GM21447 (cell line): Measurements from ENCODE around the gene ZNHIT6.

Source experiments
- ATAC-seq: cut with Tn5 transposase; IDR thresholded peaks from one replicate; pipeline ENCODE4 v1.9.1; 2021; ENCODE audit not compliant: unreplicated experiment

The ZNHIT6 gene

DNA sequence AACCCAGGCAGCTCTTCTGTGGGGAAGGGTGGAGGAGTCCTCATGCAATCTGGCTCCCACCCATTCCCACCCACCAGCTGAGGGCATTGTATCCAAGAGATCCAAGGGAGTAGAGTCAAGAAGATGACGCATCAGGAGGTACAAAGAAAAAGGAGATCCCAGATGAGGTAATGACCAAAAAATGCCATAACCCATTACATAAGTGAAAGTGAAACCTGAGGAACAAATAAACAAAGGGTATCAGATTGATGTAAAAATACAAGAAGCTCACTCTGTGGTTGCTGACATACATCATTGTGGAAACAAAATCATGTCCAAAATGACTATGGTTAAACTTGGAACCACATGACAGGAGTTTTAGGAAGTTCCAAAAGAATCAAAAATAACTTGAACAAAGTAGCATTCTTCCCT lies 85.2 kb downstream of the ZNHIT6 start:
- ATAC-seq: no peak

DNA sequence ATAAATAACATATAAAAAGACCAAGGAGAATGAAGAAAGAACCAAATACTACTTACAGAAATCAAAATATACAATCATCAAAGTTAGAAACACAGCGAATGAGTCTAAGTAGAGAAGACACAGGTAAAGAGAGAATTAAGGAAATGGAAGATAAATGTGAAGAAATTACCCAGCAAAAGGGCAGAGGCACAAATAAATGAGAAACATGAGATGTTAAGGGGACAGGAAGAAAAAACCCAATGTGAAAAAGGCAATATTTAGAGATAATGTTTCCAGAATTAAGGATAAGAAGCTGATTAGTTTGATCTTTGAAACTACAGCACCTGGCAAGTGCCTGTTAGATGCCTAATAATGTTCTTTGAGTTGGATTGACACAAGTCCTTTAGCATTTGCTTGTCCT lies 86.8 kb downstream of the ZNHIT6 start:
- ATAC-seq: no peak

DNA sequence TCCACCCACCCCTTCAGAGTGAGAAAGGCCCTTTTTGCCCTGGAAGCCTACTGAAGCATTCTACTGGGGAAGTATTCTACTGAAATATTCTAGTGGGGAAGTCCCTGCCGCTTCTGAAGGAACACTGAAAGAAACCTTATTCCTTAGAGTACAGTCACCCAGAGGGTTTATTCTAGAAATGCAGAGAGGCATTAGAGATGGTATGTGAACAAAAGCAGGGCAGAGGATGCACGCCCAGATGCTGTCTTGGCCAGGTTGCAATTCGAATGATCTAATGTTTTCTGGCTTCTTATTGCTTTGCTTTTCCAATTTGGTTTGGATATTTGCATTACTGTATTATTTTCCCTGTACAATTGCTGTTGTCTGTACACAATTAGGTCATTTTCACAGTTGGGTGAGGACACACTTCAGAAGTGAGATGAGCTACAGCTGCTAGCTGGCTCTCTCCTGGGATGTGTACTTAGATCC lies 90.6 kb downstream of the ZNHIT6 start:
- ATAC-seq: no peak

DNA sequence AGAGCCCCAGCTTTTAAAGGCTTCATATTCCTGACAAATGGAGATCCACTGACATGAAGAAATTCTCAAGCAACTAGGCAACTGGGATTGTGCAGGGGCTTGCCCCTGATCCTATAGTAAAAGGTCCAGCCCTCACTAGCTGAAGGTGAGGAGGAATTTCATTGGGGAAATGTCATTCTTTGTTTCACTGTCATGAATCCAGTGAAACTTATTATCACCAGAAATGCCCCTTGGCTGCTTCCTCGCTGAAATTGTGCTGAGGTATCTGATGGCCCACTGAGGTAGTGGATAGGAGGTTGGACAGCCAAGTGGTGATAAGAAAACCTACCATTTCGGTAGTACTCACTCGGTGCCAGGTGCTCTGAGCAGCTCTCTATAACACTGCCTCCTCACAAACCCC lies 91.5 kb downstream of the ZNHIT6 start:
- no peak for ATAC-seq

DNA sequence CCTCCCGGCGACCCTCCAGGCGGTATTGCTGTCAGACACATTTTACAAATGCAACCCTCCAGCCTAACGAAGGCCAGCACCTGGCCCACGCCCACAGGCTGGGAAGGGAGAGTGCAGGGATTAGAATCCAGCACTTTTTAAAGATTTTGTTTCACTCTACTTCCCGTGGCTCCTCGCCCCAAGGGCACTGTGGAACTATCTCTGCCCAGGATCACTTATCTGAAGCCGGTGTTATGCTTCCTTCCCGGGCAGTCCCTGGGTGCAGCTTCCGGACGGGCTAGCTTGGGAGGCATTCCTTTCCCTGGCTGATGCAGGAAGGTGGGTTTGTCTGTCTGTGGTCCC lies 91.9 kb downstream of the ZNHIT6 start:
- ATAC-seq: no peak

DNA sequence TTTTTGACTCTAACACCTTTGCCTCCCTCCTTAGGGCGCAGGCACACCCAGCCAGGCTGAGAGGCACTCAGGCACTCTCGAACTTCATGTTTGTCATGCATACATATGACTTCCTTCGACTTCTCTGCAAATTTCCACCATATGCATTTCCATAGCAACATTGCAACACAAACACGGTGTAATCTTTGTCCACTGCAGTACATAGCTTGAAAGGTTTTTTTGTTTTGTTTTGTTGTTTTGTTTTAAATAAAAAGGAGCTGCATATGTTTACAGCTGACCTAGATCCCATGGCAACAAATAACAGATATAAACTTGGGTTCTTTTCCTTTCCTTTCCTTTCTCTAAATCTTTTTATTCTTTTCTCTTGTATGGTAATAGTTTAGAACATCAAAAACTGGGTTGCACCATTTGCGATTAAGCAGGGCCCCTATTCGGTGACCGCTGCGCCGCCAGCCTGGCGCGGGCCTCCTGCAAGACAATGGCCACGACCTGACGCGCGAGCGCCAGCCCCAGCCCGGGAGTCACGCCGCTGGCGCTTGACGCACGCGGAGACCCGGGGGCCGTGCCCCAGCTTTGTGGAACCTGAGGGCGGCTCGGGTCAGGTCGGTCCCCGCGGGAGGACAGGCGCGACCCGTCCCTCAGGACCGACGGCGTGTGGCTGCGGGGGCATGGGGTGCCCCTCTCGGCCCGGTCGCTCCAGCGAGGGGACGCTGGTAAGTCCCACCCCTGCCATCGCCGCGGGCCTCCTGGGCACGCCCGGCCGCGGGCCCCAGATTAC lies 92.5 kb downstream of the ZNHIT6 start:
- ATAC-seq: no peak

DNA sequence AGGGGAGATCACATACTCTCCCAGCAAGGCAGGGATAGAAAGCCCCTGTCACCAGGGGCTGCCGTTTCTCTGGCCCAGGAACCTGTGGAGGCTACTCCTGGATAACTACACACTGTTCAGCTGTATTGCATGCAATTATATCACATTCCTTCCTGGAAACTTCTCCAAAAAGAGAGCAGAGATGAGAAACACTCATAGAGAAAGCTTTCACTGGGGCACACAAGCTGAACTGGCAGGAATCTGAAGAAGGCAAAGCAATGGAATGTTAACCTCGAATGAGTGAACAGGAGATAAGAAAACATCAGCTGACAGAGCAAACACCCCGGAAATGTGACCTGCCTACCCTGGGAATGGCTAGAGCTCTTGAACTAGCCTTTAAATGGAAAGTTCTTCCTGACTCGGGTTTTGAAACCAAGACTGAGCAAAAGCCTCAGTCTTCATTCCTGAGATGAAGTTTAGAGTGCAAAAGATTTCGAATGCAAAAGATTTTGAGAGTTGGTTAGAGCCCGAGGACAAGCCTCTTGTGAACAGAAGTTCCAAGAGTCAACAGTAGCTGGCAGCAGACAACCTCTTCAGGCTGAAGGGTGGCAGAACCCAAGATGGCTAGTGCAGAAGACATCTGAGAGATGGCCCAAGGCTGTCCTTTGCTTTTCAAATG lies 95.4 kb downstream of the ZNHIT6 start:
- no peak for ATAC-seq

DNA sequence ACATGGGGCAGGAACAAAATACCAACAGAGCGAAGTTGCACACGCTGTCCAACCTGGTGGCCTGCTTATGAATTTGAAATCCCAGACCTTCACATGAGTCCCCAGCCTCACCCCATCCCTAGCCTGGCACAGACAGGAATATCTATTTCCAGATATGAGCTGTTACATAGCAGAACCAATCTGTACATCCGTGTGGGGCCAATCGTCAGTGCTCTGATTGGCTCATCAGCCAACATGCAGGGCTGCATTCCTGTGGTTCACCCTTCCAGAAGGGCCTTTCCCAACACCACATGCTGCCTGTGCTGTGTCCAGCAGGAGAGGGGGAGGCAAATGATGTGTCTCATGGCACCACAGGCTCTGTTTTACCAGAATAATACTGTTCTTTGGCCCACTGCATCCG lies 96.4 kb downstream of the ZNHIT6 start:
- ATAC-seq: no peak

DNA sequence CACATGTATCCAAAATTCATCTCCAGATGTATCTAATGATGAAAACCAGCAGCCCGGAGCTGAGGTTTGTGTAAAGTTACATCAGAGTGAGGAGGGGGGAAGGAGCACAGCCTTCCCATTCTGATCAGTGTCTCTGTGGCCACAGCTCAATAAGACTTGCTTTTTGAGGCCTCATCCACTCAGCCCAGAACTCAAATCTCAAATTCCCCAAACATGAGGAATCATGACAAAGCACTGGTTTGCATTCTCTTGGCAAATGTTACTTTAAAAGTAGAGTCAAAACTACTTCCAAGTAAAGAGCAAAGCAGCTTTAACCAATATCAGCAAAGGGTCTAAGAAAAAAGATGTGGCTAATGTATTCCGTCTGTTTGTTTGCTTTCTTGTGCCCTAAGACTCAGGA lies 96.8 kb downstream of the ZNHIT6 start:
- ATAC-seq: no peak

DNA sequence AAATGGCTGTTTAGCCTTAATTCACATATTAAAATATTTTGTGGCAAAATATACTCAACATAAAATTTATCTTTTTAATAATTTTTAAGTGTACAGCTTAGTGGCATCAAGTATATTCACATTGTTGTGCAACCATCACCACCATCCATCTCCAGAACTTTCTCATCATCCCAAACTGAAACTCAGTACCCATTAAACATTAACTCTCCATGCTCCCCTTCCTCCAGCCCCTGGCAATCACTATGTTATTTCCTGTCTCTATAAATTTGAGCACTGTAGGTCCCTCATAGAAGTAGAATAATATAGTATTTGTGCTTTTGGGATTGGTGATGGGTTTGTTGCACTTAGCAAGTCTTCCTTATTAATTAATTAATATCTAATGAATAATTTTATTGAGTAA lies 98.3 kb downstream of the ZNHIT6 start:
- ATAC-seq: no peak

DNA sequence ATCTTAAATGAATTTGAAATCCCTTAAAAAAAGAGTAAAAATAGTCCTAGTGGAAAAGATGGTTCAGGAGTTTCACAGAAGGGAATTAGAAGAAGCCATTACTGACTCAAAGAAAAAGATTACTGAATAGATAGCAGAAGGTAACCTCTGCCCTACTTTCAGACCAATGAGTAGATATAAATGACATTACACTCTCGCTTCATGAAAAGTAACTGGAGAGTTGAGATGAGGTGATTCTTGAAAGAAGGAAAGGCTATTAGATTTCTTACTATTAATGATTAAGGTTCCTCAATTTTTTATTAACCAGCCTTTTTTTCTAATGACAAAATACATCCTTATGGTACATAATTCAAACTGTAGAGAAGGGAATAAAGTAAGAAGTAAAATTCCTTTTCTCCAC lies 99.4 kb downstream of the ZNHIT6 start:
- no peak for ATAC-seq

DNA sequence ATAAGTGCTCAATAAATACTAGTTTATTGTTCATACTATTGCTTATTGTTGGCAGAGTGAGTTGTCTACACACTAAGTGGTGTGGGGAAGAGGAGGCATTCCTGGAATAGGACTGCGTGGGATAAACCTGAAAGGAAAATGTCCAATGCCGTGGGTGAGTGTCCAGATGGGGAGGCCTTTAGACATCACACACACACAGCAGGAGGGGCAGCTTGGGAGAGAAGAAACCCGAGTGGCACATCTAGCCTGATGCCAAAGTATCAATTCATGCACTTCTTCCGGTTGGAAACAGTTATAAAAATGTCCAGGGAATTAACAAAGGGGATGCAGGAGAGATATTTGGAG lies 100.3 kb downstream of the ZNHIT6 start:
- ATAC-seq: no peak

DNA sequence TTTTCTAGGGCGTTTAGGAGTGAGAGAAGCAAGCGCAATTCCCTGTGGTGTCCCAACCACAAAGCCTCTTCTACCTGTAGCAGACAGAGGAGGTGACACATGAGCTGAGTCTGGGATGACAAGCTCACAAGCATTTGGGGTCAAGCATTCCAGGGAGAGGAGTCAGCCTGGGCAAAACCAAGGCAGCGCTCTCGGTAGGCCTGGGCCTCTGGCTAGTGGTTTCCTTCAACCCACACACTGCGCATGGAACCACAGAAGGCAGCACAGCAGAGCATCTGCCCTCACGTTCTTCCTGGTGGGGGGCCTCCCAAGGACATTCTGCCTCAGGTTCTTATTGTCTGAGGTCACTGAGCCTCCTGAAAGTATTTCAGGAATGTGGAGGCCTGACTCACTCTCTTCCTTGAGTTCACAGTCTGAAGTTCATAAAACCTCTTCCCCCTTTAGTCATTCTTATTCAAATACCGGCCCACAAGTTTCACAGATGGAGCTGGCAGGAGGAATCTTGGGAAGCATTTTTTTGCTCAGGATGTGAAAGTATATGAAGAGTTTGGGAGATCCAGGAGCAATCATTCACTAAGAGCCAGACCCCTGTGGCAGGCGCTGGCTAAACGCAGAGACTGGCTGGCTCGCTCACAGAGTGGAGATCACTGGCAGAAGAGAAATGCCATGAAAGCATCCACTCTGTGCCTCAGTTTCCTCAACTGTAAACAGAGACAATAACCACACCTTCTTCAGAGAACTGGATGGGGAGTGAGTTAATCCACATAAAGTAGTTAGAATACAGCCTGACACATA lies 100.9 kb downstream of the ZNHIT6 start:
- no peak for ATAC-seq

DNA sequence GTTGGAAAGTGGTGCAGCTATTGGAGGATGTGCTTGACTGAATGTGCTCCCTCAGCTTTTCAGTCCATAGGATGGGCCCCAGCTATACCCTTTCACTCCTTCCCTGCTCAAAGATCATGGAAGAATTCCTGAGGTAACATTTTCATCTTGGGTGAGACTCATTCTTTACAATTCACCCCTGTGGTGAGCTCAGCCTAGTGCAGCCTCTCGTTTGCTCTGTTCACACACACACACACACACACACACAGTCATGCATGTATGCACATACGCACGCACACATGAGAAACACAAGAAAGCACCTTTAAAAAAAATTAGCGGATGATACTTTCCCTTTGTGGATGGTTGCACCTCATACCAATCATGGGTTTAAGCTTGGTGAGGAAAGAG lies 101.8 kb downstream of the ZNHIT6 start:
- ATAC-seq: no peak

DNA sequence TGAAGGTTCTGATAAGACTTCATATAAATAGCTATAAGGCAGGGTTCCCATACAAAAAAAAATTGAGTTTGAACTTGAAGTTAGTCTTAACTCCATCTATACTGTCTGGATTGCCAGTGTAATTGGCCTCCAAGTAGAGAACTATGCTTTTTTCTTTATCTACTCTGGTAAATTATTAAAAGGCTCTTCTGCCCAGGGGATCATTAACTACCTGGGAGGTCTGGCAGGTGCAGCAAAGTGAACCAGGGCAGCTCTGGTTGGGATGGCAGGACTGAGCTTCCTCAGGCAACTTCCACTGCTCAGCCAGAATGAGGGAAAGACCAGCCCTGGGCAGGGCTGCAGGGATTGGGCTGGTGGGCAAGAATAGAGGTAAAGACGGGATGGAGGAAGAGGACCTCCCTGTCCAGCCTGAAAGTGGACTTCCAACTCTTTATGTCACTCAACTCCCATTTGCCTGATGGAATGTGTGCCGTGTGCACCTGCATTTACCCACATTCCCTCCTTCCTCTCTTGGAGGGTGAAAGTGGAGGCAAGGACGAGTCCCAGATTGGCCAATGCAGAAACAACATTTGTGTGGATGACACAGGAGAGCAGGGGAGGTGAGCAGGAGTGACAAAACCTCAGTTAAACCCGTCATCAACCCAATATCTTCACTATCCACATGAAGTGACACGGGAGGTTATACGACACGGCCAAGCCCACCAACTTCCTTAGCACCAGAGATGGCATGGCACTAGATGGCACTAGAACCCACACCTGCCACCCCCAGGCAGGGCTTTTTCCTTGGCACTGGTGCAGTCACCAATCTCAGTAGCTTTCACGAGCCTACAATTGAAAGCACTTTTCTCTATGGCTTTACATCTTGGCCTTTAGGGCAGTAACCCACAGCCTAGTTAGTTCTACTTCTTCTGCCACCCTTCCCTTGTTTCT lies 102.5 kb downstream of the ZNHIT6 start:
- ATAC-seq: no peak

DNA sequence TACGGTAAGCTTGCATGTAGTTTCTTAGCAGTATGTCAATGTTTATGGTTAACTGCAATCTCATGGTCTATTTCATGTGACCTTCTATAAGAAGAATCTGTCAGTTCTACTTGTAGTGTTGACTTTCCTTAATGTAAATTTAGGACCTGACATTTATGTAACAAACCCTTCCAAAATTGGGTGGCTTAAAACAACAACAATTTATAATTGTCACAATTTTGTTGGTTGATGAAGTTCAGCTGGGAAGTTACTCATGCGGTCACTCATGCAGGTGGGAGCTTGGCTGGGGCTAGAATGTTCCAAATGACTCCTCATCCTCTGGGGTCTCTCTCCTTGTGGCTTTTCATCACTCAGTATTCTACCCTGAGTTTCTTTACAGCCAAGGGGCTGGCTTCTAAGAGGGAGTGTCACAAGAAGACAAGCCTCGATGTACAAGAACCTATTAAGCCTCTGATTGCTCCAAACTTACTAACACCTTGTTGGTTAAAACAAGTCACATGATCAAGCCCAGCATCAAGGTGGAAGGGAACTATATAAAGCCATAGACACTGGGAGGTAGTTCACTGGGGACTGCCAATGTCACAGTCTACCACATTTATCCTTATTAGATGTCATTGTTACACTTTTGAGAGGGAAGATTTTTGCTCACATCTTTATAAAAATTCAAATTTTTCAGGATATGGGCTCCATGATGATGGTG lies 103.8 kb downstream of the ZNHIT6 start:
- ATAC-seq: no peak

DNA sequence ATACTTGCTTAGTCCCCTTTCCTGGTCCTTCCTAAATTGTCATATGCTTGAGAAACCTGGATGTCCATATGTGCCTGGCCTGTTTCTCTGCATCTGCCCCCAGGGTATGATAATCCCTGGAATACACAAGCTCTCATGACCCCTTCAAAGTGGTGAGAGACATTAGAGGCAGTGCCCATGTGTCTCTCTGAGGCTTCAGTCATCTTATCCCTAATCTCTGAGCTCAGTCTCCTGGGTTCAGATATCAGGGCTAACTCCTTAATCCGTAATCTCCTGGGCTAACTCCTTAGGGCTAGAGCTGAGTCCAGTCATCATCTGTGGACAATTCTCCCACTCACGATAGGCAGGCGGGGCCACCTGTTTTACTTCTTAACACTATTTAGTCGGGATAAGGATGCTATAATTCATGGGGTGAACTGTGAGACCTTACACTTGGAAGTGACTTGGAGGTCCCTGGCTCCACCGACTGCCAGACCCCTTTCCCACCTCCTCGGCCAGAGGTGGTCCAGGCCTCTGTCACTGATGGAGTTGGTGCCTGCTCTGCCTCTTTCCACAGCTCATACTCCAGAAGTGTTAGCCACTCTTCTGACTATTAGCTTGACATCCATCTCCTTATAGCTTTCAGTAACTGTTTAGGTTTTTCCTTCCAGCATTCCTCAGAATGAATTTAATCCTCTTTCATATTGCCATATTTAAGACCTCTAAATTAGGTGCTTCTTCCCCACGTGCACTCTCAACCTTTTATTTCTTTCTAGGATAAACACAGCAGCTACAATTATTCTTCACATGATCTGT lies 105.0 kb downstream of the ZNHIT6 start:
- ATAC-seq: no peak

DNA sequence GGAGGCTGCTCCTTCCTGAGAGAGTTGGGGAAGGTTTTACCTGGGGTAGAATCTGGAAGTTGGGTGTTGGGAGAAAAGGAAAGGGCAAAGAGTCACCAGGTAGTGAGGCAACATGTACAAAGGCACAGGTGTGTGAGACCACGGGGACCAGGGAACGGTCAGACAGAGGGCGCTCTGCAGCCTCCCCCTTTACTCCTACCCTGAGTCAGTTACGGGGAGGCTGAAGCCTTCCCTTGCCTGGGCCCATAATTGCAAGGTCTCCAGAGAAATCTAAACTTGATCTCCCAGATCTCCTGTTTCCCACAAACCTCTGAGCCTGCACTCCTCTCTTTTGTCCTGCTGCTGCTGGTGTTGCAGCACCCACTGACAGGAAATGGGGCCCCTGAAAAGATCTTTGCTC lies 105.7 kb downstream of the ZNHIT6 start:
- no peak for ATAC-seq

DNA sequence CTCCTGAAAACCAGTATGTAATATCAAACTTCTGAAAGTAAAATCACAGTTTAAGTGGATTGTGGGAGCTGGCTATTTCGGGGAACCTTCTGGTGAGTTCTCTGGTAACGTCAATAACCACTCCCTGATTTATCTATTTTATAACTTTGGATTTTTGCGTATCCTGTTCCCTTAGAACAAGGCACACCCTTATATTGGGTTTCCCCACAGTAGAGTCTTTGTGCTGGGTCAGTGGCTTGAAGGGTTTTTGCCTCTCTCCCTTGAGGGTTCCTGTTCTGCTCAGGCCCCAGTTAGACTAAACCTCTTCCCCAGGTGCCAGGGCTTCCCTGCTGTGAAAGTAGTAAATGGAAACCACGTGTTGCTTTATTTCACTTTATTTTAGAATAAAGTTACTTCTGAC lies 106.3 kb downstream of the ZNHIT6 start:
- no peak for ATAC-seq

DNA sequence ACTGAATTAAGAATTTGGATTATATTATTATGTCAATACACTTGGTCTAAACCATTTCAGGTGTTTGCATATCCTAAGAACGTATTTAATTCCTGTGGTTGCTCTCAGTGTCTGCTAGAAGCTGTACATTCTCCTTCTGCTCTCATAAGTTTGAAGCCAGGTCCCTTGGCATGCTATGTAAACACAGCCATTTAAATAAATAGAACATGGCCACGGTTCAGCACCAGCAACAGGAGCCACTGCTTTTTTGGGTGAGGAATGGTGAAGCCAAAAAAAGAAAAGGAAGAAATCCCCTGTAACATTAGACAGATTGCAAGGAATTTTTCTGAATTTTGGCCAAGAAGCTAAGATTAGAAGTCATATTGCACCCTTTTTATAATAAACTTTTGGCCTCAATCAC lies 108.6 kb downstream of the ZNHIT6 start:
- no peak for ATAC-seq
